Medulla oblongata (tissue), 1 donor: ENCODE measurements around the gene VAV2.
A peak's percentile ranks its signal among the peaks of the same experiment; 100 is the strongest.

Experiments used
- DNase-seq: peaks from one replicate; pipeline ENCODE4 v3.0.0-alpha.2; 2015; ENCODE audit errors: extremely low spot score

VAV2 gene

GRCh38 chr9:133835262-133835901 lies 156.7 kb downstream of the VAV2 start:
- no peak for DNase-seq

GRCh38 chr9:133834080-133834976 lies 157.8 kb downstream of the VAV2 start:
- no peak for DNase-seq

GRCh38 chr9:133833388-133834025 lies 158.6 kb downstream of the VAV2 start:
- no peak for DNase-seq

- peak; percentile 22 for DNase-seq
These were observed 159.2 kb downstream of the VAV2 start for GRCh38 chr9:133832877-133833276.

GRCh38 chr9:133830711-133831110 lies 161.4 kb downstream of the VAV2 start:
- no peak for DNase-seq

GRCh38 chr9:133830310-133830709 lies 161.8 kb downstream of the VAV2 start:
- DNase-seq, result no peak

GRCh38 chr9:133828338-133828997 lies 163.7 kb downstream of the VAV2 start:
- DNase-seq, result no peak

- DNase-seq, result no peak
These were observed 165.6 kb downstream of the VAV2 start for GRCh38 chr9:133826289-133827085.

- no peak for DNase-seq
These were observed 166.4 kb downstream of the VAV2 start for GRCh38 chr9:133825555-133826218.

GRCh38 chr9:133824802-133825186 lies 167.3 kb downstream of the VAV2 start:
- no peak for DNase-seq

- DNase-seq, result no peak
These were observed 167.9 kb downstream of the VAV2 start for GRCh38 chr9:133824106-133824801.

- no peak for DNase-seq
These were observed 168.7 kb downstream of the VAV2 start for GRCh38 chr9:133823189-133824105.

GRCh38 chr9:133822430-133823065 lies 169.6 kb downstream of the VAV2 start:
- no peak for DNase-seq

- no peak for DNase-seq
These were observed 170.3 kb downstream of the VAV2 start for GRCh38 chr9:133821601-133822429.

- no peak for DNase-seq
These were observed 172.2 kb downstream of the VAV2 start for GRCh38 chr9:133819923-133820322.

GRCh38 chr9:133818444-133818843 lies 173.7 kb downstream of the VAV2 start:
- DNase-seq, result no peak

GRCh38 chr9:133815781-133816180 lies 176.3 kb downstream of the VAV2 start:
- no peak for DNase-seq
